PFSK-1 (cell line): ENCODE measurements around the gene MTCH1.

Source experiments
- FOXP2 ChIP-seq: optimal IDR thresholded peaks from 2 replicates; pipeline ENCODE3; 2011; ENCODE audit warnings: borderline replicate concordance, control low read depth, inconsistent platforms; ENCODE audit not compliant: insufficient read depth; ENCODE audit errors: extremely low read length, extremely low read depth
- POLR2AphosphoS5 ChIP-seq: IDR thresholded peaks from 2 replicates; pipeline ENCODE4 v1.6.1; 2012; ENCODE audit warnings: low read depth, mild to moderate bottlenecking, control low read depth, low read length, moderate library complexity
- REST ChIP-seq, 2 experiments: IDR thresholded peaks; 2 replicates each; pipeline versions ENCODE4 v1.6.1 to v1.8.0; 2011 to 2012; ENCODE audit warnings: low read depth in 2 of 2, low read length in 2 of 2, control low read depth in 1 of 2, inconsistent platforms in 1 of 2, mild to moderate bottlenecking in 1 of 2, moderate library complexity in 1 of 2; ENCODE audit not compliant: insufficient read depth in 1 of 2
- SIN3A ChIP-seq: IDR thresholded peaks from 2 replicates; pipeline ENCODE4 v1.6.1; 2012; ENCODE audit warnings: mild to moderate bottlenecking, low read length, moderate library complexity, borderline replicate concordance; ENCODE audit not compliant: insufficient read depth
- TAF1 ChIP-seq: IDR thresholded peaks from 2 replicates; pipeline ENCODE4 v1.6.1; 2012; ENCODE audit warnings: low read length, control low read depth, borderline replicate concordance; ENCODE audit not compliant: insufficient read depth

MTCH1 gene

GRCh38 chr6:37020381-37020780 is 34.4 kb upstream of the MTCH1 start:
- TF ChIP-seq REST (IDR thresholded peaks at IDR 0.05; ENCODE audit: insufficient read depth in 1 of 2, low read depth in 2 of 2, low read length in 2 of 2) (no peak), POLR2AphosphoS5 (no peak), TAF1 (no peak), FOXP2 (no peak)

- no peak for TF ChIP-seq TAF1
Measured at GRCh38 chr6:37019065-37019450, 33.1 kb upstream of the MTCH1 start.

- TF ChIP-seq REST (IDR thresholded peaks at IDR 0.05; ENCODE audit: insufficient read depth in 1 of 2, low read depth in 2 of 2, low read length in 2 of 2): peak; percentile 55 to 76; a peak in 3 of 4 replicates
- TF ChIP-seq SIN3A: no peak
- no peak for TF ChIP-seq TAF1
Measured at GRCh38 chr6:37018198-37019064, 32.4 kb upstream of the MTCH1 start.

- TF ChIP-seq SIN3A: no peak
- no peak for TF ChIP-seq POLR2AphosphoS5
- no peak for TF ChIP-seq FOXP2
- no peak for TF ChIP-seq REST (IDR thresholded peaks at IDR 0.05; ENCODE audit: insufficient read depth in 1 of 2, low read depth in 2 of 2, low read length in 2 of 2)
- no peak for TF ChIP-seq TAF1
Measured at GRCh38 chr6:37017606-37018197, 31.7 kb upstream of the MTCH1 start.

GRCh38 chr6:37016995-37017394 is 31.0 kb upstream of the MTCH1 start:
- TF ChIP-seq POLR2AphosphoS5: no peak

GRCh38 chr6:37015532-37015931 is 29.5 kb upstream of the MTCH1 start:
- no peak for TF ChIP-seq POLR2AphosphoS5
- no peak for TF ChIP-seq FOXP2
- no peak for TF ChIP-seq REST (IDR thresholded peaks at IDR 0.05; ENCODE audit: insufficient read depth in 1 of 2, low read depth in 2 of 2, low read length in 2 of 2)
- no peak for TF ChIP-seq TAF1
- no peak for TF ChIP-seq SIN3A
